CD4-positive, alpha-beta T cell treated with Interleukin-4 for 1 hour (primary cell): Measurements from ENCODE around the gene IFT80.
"Not testable (repeated sequence)": the region's sequence is repeated elsewhere in the genome, so short reads cannot be mapped to it uniquely, and the experiment has no call there.

Experiments
- DNase-seq, 2 donors: peaks; one replicate each; pipeline ENCODE4 v3.0.0-alpha.2; 2020 to 2022

Gene IFT80

DNA sequence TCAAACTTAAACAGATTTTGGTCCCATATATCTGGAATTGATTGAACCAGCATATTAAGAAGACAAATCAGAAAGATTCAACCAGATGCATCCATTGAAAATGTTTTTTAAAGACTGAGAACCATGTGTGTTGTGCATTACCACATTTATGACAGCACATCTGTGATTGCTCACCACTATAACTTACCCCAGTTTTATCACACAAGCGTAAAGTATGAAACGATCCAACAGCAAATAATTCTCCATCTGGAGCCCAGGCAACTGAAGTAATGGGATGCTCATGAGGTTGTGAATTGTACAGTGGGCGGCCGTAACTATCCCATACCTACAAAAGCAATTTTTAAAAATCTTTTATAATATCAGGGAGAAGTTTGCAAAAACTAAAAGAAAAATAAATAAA, 43.2 kb downstream of the IFT80 start:
- no peak for DNase-seq

DNA sequence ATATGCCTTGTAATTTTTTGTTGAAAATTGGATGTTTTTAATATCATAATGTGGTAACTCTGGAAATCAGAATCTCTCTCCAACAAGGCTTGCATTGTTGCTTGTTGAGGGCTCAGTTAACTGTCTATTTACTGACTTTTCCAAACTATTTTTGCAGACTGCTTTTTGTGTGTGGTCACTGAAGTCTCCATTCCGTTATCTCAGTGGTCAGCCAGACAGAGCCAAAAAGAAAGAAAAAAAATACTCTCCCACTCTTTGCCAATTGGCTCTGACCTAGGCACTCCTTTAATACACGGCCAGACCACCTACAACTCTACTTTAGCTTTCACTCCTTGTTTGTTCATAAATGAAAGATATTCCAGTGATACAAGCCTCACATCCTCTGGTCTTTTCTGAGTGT, 52.5 kb downstream of the IFT80 start:
- DNase-seq: no peak

DNA sequence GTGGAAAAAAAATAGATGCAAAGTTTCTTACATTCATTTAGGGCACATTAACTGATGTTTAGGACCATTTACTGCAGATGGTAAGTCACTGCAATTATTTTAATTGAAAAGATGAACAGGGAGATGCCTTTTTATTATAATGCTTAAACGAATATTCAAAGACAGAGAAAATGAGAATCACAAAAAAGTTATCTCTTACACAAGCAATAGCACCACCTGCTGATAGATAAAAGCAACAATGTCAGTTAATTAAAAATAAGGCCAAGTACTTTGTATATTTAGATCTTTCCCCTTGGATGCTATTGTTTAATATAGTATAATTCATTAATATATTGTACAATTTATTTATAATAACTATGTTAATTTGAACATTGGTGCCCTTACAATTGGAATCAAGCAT, 55.9 kb downstream of the IFT80 start:
- DNase-seq: peak in 1 of 2 donors; percentile 28

DNA sequence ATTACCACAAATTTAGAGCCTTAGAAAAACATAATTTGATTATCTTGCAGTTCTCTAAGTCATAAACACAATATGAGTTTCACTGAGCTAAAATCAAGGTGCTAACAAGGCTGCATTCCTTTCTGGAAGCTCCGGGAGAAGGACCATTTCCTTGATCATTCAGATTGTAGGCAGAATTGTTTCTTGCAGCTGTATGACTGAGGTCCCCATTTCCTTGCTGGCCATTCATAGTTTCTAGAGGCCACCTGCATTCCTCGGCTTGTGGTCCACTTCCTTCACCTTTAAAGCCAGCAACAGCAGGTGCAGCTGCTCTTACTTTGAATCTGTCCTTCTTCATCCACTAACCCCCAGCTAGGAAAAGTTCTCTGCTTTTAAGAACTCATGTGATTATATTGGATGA, 58.7 kb downstream of the IFT80 start:
- no peak for DNase-seq

DNA sequence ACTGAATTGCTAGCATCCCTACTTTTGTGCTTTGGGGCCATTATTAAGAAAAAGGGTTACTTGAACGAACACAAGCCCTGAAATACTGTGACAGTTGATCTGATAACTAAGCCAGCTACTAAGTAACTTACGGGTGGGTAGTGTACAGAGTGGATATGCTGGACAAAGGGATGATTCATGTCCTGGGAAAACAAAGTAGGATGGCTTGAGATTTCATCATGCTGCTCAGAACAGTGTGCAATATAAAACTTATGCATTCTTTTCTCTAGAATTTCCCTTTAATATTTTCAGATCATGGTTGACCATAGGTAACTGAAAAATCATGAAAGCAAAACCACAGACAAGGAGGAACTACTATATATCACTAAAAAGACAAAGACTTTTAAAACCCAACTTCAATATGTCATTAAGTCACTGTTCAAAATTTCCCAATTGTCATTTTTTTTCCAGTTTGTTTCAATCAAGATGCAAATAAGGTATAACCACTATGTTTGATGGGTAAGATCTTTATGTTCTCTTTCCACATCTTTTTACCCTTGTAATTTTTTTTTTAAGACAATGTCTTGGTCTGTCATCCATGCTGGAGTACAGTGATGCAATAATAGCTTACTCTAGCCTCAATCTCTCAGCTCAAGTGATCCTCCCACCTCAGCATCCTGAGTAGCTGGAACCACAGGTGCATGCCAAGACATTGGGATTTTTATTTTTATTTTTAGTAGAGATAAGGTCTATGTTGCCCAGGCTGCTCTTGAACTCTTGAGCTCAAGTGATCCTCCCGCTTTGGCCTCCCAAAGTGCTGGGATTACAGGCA, 67.7 kb downstream of the IFT80 start:
- no peak for DNase-seq

DNA sequence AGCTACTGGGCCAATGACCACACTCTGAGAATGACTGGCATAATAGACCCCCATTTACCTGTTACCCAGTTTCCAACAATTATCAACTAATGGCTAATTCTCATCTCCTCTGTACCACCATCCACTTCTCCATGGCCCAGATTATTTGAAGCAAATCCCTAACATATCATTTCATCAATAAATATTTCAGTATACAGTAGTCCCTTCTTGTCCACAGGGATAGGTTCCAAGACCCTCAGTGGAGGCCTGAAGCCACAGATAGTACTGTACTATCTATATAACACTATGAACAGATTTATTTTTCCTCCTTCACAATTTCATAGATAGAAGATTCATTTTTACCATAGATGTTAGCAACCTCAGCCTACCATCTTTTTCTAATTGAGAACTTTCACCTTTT, 68.3 kb downstream of the IFT80 start:
- DNase-seq: no peak

DNA sequence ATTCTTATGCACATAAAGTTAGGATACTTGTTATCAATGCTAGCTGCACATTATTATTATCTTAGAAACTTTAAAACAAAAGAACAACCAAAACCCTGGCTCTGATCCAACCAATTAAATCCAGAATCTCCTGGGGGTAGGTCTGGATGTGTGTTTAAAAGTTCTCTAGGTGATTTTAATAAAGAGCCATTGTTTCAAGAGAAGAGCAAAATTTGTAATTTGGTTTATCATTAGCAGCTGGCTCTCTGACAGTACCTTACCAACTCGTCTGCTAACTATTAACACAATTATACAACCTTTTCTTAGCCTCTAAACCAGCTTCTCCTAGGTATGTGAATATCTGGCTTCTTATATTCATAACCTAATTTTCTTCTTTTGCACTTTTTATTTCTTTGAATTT, 68.9 kb downstream of the IFT80 start:
- no peak for DNase-seq

DNA sequence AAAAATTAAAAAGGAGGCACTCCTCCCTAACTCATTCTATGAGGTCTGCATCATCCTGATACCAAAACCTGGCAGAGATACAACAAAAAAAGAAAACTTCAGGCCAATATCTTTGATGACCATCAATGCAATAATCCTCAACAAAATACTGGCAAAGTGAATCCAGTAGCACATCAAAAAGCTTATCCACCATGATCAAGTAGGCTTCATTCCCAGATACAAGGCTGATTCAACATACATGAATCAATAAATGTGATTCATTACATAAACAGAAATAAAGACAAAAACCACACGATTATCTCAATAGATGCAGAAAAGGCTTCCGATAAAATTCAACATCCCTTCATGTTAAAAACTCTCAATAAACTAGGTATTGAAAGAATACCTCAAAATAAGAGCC, 72.7 kb downstream of the IFT80 start:
- DNase-seq: not testable (repeated sequence)

DNA sequence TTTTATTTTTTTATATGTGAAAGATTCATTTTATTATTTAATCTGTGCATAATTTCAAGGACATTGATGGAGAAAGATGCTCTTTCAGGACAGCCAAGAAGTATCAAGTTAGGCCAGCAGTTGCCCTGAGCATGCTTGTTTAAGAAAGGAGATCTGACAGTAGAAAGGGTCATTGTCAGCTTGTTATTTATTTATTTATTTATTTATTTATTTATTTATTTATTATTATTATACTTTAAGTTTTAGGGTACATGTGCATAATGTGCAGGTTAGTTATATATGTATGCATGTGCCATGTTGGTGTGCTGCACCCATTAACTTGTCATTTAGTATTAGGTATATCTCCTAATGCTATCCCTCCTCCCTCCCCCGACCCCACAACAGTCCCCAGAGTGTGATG, 77.2 kb downstream of the IFT80 start:
- DNase-seq: not testable (repeated sequence)

DNA sequence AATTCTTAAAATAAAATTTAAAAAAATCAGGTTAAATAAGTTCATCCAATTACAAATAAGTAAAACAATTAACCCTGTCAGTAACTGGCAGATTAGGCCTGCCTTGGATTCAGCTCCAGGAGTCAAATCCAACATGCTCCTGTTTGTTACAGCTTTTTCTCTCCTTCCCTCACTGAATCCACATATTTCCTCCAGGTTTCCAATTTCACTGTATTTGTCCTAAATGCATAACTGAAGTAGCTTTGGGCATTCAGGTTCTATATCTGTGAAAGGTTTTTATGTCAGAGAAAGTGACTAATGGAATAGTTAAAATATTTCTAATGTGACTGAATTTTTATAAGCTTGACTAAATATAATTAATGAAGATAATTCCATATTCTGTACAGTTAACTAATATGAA, 79.7 kb downstream of the IFT80 start:
- DNase-seq: no peak

DNA sequence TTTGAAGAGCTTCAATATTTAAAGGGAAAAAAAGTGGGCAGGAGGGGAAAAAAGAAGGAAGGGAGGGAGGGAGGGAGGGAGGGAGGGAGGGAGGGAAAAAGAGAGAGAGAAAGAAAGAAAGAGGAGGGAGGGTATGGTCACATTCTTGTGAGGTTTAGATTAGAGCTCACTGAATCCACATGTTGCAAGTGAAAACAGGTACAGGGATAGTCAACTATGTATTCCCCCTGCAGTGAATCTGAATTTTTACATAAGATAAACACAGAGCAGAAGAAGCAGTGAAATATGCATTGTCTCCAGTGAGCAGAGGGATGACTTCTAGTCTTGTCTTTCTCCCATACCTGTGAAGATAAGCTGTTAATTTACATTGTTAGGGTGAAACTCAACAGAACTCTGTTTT, 84.0 kb downstream of the IFT80 start:
- DNase-seq: no peak

DNA sequence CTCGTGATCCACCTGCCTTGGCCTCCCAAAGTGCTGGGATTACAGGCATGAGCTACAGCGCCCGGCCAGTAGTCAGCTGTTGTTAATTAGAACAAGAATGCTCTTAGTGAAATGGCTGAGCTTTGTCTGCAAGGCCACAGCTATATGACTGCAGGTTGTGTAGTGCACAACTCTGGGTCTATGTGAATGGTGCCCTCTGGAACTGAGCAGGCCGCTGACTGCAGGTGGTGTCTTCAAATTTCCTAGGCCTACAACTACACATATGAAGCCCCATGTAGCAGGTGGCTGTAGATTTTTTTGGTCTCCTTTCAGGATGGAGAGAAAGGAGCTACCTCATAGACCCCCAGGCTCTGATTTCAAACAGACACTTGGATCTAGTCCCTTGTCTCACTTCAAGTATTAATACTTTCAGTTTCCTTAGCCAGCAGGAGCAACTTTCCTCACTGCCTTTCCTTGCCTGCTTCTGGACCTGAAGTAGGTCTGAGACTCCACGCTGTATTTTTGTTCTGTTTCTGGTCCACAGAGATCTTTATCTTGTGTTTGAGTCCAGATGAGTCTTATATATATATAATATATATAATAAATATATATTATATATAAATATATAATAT, 86.9 kb downstream of the IFT80 start:
- no peak for DNase-seq

DNA sequence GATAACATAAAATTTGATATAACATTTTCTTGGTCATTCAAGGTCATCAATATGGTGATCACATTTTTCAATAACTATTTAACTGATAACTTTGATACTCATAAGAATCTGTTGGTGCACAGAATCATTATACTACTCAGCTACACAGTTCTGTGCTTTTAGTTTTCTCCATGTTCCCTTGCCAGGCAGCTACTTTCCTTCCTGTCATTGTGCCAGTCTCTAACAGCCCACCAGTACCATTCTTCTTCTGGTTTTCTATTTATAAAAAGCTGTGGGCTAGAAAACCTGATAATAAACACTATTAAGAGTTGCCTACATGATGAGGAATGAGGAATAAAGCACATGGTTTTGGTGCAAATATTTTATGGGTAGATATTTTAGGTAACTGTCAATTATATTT, 96.2 kb downstream of the IFT80 start:
- DNase-seq: no peak

DNA sequence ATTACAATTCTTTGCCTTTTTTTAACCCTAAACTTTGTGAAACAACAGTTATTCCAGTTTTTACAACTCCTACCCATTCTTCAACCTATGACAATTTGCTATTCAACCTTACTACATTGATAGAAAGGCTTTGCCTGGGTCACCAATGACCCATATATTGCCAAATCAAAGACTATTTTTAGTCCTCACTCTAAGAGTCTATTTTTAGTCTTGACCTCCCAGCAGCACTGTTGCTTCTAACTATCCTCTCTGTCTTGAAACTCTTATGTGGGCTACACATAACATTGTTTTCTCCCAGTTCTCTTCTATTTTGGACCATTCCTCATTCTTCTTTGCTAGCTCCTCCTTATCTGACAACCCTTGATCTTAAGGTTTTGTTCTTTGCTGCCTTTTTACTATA, 102.4 kb downstream of the IFT80 start:
- DNase-seq: no peak

DNA sequence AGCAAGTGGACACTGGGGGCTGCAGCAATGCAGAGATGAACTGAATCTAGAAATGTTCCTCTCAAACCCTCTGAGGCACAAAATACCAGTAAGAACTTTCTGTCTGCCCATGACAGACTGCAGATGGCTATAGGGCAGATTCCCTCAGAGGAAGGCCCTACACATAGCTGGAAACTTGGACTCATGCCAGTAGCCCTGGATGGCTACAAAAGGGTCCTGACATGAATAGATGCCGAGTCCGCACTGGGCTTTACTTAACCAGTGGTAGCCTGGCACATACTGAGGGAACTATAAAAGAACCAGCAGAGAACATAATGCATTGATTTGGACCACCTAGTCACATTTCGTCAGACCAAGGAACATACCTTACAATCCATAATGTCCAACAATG, 107.1 kb downstream of the IFT80 start:
- no peak for DNase-seq

DNA sequence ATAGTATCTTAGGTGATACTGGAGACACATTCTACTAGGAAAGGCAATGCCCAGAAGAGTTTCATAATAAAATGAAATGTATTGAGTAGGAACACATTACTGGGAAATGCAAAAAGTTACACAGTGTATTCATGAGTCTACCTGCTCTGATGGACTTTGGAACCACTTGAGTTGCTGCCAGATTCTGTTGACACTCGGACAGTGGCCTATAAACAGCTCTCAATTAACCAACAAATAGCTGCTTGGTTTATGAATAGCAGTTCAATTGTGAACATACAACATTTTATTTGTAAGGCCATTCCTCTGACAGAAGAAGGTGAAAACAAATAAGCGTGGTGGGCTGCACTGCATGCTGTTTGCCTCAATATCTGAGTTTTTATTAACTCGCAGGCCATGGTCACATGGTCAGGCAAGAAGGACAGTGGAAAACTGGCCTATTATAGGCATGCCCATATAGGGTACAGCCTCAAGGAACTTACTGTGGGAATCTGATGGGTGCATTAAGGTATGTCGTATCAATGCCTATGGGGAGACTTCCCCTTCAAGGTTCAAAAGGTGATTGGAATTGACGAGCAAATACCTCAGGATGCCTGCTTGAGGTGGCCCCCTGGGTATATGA, 107.6 kb downstream of the IFT80 start:
- DNase-seq: no peak

DNA sequence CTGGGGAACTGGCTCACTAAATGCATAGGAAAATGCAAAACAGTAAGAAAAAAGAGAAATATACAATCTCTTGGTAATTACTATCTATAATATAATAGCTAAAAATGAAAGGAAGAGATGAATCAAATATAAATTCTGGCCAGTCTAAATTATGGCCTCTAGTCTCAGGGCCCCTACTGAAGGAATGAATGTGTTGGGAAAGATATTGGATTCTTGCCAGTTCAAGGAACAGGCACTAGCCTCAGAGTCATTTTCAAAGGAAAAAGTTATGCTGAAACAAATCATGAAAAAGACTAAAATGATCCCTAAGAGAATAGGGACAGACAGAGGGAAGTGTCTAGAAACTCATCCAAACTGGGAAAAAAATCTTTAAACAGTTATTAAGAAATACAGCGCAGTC, 111.4 kb downstream of the IFT80 start:
- DNase-seq: no peak

DNA sequence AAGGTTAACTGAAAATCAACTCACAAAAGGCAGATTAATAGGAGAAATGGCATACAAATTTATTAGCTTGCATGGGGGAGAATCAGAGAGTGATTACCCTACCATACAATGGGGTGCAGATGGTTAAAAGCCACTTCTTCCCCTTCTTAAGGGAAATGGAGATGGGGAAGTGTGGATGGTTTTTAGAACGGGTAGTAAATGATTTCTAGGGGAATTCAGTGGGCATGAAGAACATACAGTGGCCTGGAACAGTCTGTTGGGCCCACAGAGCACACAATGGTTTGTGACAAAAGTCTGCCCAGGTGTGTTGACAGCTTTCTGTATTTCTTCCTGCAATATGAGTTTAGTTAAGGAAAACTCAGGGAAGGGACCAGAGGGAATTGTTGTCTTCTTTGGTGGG, 112.8 kb downstream of the IFT80 start:
- no peak for DNase-seq

DNA sequence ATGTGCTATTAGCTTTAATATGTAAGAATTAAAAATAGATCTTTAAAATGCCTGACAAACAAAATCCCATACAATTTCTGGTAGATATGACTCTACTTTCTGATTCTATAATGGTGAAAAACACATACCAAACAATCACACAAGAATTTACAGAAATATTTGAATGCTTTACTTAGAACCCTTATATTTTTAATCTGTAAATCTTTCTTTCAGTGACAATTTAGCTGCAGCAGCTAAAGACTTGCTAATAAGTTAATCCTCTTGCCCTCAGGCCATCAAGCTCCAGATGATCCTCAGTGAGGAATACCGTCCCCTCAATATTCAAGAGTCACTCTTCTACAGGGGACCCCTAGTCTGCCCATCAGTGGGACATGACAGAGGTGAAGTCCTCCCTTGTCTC, 118.2 kb downstream of the IFT80 start:
- DNase-seq: no peak

DNA sequence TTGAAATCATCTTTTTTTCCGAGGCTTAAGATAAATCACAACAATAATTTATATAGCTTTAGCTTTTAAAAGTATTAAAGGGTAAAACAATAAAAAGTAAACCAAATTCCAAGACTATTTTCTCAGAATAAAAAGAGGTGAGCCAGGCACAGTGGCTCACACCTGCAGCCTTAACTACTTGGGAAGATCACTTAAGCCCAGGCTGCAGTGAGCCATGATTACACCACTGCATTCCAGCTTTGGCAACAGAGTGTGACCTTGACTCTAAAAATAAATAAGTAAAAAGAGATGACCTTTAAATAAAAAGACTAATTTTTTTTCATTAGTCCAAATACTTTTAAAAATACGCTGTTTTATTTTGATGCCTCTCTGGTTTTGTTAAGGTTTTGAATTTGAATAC, 119.4 kb downstream of the IFT80 start:
- no peak for DNase-seq

DNA sequence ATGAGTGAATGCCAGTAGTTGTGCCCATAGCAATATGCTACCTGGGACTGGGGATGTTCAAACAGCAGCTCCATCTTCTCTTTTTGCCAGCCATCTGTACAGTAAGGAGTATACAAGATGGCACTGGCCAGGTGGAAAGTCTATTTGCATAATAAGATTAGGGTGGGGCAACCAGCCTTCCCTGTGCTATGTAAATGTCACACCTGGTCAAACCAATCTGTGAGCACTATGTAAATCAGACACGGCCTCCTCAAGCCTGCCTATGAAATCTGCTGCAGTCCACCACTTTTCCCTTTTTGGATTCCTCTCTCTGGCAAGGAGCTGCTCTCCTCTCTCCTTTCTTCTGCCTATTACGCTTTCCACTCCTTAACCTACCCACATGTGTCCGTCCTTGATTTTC, 120.8 kb downstream of the IFT80 start:
- no peak for DNase-seq

DNA sequence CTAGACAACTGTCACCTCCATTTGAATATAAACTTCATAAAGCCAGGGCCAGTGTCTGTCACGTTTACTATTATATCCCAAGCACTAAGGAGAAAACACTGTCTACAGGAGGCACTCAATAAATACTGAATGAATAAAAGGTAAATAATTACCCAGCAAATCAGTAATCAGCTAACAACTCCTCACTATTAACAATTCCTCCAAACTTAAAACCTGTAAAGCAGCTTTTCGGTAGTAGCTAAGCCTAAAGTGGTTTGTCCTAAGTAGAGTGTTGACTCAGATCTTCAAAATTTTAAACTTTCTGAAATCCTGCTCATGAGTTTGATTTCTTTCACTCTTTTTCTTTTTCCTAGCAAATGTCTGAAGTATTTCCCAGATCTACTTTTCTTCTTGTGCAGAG, 133.9 kb downstream of the IFT80 start:
- no peak for DNase-seq

DNA sequence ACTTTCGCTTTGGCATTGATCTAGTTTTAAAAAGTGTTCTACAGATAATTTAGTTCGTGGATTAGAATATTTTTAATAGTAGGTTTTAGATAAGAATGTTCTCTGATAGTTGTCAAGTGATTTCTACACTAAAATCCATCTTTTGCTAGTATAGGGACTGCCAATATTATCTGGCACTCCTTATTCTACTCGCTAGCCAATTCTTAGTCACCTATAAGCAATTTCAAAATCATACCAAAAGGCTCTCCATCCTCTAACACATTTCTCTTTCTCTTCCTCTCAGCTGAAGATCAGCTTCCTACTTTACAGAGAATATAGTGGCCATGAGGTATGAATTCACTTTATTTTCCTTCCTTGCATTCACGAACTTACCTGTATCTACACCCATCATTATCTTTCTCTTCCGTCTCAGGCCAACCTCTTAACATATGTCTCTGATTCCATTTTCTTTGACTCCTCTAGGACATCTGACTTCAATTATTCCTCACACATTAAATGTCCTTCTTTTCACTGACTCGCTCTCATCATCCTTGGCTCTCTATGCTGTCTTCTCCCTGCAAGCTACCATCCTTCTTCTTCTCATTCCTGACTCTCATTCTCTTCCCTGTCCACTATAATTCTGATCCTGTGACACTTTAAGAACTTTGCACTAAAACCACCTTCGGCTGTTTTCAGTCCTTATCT, 138.3 kb downstream of the IFT80 start:
- DNase-seq: no peak

DNA sequence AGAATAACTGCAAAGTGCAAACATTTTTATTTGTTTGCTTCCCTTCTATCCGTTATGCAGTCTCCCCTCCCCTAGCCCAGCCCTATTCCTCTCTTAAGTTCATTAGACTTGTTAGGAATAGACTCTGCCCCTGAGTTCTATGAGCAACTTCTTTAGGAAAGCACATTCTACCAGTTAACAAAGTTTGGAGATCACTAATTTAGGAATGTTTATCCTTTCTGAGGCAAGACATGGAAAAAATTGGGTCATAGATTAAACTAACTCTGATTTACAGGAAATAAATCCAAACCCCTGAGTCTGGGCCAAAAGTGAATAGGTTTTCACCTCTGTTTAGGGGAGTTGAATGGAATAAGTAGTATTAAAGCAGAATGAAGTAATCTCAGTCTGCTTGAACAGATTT, 139.4 kb downstream of the IFT80 start:
- DNase-seq: no peak
